ENCODE measurements around the gene KCNE1.

DNA sequence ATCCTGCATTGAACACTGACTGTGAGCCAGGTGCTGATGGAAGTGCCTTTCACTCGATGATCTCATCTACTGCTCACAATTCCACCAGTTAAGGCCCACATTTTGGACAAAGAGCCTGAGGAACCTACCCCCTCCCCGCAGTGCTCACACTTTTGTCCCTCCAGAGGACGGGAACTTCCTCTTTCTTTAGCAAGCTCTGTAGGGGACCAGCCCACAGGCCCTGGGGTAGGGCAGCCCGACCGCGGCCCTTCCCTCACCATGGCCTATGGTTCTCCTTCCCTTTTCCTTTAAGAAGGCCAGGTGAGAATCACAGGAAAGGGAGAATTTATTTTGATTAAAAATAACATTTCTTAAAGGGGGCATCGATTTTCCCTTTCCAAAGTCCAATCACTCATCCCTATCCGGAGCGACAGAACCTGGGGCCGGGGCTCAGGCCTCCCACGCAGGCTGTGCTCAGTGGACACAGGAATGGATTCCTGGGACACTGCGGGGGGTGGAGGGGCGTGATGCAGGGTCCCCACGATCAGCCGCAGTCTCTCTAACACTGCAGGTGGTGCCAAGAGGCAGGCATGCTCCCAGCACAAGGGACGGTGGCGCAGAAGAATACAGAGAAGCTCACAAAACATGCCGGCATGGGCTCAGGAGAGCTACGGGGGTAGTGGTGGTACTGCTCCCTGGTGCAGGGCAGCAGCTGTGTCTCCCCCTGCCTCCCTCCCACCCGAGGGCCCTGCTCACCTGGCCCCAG, 8.9 kb upstream of the KCNE1 start:
- TF ChIP-seq HMG20A (CRISPR knock-in tag; IDR thresholded peaks at IDR 0.05; ENCODE audit: borderline replicate concordance) = no peak
- TF ChIP-seq, protein P1, sequence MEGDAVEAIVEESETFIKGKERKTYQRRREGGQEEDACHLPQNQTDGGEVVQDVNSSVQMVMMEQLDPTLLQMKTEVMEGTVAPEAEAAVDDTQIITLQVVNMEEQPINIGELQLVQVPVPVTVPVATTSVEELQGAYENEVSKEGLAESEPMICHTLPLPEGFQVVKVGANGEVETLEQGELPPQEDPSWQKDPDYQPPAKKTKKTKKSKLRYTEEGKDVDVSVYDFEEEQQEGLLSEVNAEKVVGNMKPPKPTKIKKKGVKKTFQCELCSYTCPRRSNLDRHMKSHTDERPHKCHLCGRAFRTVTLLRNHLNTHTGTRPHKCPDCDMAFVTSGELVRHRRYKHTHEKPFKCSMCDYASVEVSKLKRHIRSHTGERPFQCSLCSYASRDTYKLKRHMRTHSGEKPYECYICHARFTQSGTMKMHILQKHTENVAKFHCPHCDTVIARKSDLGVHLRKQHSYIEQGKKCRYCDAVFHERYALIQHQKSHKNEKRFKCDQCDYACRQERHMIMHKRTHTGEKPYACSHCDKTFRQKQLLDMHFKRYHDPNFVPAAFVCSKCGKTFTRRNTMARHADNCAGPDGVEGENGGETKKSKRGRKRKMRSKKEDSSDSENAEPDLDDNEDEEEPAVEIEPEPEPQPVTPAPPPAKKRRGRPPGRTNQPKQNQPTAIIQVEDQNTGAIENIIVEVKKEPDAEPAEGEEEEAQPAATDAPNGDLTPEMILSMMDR (CRISPR knock-in tag; IDR thresholded peaks at IDR 0.05) = no peak
- no peak for TF ChIP-seq ZFX (CRISPR knock-in tag; IDR thresholded peaks at IDR 0.05; ENCODE audit: low read depth)
- TF ChIP-seq, protein P2, sequence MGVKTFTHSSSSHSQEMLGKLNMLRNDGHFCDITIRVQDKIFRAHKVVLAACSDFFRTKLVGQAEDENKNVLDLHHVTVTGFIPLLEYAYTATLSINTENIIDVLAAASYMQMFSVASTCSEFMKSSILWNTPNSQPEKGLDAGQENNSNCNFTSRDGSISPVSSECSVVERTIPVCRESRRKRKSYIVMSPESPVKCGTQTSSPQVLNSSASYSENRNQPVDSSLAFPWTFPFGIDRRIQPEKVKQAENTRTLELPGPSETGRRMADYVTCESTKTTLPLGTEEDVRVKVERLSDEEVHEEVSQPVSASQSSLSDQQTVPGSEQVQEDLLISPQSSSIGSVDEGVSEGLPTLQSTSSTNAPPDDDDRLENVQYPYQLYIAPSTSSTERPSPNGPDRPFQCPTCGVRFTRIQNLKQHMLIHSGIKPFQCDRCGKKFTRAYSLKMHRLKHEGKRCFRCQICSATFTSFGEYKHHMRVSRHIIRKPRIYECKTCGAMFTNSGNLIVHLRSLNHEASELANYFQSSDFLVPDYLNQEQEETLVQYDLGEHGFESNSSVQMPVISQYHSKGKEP (CRISPR knock-in tag; IDR thresholded peaks at IDR 0.05) = no peak
- TF ChIP-seq ZNF12 (CRISPR knock-in tag; IDR thresholded peaks at IDR 0.05) = no peak
- TF ChIP-seq BHLHE40 (IDR thresholded peaks at IDR 0.05; ENCODE audit: low read length) = no peak
- no peak for TF ChIP-seq NFIB (CRISPR knock-in tag; IDR thresholded peaks at IDR 0.05; ENCODE audit: borderline replicate concordance)
- TF ChIP-seq, protein P3, sequence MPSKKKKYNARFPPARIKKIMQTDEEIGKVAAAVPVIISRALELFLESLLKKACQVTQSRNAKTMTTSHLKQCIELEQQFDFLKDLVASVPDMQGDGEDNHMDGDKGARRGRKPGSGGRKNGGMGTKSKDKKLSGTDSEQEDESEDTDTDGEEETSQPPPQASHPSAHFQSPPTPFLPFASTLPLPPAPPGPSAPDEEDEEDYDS (CRISPR knock-in tag; IDR thresholded peaks at IDR 0.05) = no peak
- no peak for TF ChIP-seq CCAR2 (optimal IDR thresholded peaks at IDR 0.05; ENCODE audit: low read depth, low read length)
